Measurements from ENCODE around the gene RNF151. TPM values are rescaled to one million over a fixed set of nuclear protein-coding genes. Genes with fewer than 3 reads are reported as not detected.
A peak's percentile ranks its signal among the peaks of the same experiment; 100 is the strongest.

The RNF151 gene
- total and polyA plus RNA-seq, 8 donors, result 0.12 to 0.61 TPM; not detected in 6

DNA sequence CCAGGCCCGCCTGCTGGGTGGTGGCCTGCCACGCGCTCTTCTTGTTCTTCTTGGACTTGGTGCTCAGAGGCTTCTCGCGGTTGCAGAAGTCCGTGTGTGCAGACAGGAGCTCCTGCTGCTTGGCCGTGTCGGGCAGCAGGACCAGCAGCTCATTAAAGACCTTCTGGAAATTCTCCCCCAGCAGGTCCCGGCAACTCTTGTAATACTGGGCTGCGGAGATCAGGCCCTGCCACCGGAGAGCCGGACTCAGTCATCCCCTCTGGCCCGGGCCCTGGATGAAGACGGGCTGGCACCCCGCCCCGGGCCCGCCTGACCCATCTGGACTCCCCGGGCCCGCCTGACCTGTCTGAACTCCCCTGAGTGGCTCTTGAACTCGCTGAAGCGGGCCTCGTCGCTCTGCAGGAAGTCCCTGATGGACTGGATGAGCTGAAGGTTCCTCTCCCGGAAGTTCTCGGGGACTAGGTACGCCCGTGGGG lies 31.7 kb downstream of the RNF151 start:
- Histone ChIP-seq H3K27ac (no peak overlapping the region), H3K9me3 (no peaks in the 10 kb centered on the region), H3K4me3 (no peak overlapping the region), H3K27me3 (no peaks in the 10 kb centered on the region), H3K4me1 (no peaks in the 10 kb centered on the region), H3K36me3 (peaks cover 19 to 64% (median 39%) of the 10 kb centered on the region in 3 donors)
- ATAC-seq (no peak), FAIRE-seq (no peak), DNase-seq (peak in 1 of 6 donors; percentile 10)
- WGBS, 2 donors, result 93% methylated on average over 26 to 27 of the region's 27 CpGs
- intact Hi-C loops (cut with DNase I), result no loop called here
- TF ChIP-seq, protein P1, sequence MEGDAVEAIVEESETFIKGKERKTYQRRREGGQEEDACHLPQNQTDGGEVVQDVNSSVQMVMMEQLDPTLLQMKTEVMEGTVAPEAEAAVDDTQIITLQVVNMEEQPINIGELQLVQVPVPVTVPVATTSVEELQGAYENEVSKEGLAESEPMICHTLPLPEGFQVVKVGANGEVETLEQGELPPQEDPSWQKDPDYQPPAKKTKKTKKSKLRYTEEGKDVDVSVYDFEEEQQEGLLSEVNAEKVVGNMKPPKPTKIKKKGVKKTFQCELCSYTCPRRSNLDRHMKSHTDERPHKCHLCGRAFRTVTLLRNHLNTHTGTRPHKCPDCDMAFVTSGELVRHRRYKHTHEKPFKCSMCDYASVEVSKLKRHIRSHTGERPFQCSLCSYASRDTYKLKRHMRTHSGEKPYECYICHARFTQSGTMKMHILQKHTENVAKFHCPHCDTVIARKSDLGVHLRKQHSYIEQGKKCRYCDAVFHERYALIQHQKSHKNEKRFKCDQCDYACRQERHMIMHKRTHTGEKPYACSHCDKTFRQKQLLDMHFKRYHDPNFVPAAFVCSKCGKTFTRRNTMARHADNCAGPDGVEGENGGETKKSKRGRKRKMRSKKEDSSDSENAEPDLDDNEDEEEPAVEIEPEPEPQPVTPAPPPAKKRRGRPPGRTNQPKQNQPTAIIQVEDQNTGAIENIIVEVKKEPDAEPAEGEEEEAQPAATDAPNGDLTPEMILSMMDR (IDR thresholded peaks at IDR 0.05), result no peak

DNA sequence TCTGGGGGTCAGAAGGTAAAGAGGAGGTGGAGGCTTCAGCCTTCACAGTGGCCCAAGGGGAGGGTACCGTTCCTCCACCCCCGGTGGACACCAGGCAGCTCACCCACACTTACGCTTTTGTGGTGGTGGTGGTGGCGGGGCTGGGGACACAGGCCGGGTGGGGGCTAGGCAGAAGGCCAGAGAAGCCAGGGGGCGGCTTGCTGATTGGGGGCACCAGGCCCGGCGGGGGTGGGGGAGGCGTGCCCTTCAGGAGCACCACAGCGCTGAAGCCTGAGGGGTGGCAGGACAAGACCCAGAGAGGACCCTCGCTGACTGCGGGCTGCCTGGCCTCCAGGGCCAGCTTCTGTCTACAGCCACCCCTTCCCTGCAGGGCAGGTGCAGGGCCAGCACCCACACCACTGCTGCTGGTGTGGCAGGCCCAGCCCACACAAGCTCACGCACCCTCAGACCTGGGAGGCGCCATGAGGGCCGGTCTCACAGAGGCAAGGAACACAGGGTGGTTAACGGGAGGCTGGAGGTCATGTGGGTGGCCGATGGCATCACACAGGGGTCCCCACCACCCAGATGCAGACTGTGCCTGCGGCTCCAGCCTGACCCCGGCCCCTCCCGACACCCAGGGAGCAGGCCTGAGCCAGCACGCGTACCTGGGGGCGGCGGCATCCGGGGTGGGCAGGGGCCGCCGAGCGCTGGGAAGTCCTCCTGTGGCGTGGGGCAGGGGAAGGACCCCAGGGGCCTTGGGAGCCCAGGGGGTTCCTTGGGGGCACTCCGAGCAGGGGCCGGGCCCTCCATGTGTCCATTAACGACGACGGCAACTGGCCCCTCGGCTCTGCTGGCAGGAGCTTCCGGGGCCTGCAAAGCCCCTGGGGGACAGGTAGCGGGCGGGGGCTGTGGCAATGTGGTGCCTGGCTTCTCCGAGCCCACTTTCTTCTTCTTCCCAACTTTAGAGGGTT lies 32.5 kb downstream of the RNF151 start:
- no peak for FAIRE-seq
- Histone ChIP-seq H3K36me3 (peaks cover 19 to 64% (median 39%) of the 10 kb centered on the region in 3 donors), H3K4me3 (no peak overlapping the region), H3K4me1 (peaks cover 2 to 6% (median 3%) of the 10 kb centered on the region in 3 donors), H3K9me3 (no peaks in the 10 kb centered on the region), H3K27ac (no peak overlapping the region), H3K27me3 (no peaks in the 10 kb centered on the region)
- TF ChIP-seq, protein P1 (IDR thresholded peaks at IDR 0.05), result no peak
- no peak for ATAC-seq
- peak in 5 of 6 donors; percentile 7 to 80 (median 39) for DNase-seq
- 93% methylated on average over 30 to 39 of the region's 39 CpGs for WGBS, 2 donors
- intact Hi-C loops (cut with DNase I), result no loop called here

DNA sequence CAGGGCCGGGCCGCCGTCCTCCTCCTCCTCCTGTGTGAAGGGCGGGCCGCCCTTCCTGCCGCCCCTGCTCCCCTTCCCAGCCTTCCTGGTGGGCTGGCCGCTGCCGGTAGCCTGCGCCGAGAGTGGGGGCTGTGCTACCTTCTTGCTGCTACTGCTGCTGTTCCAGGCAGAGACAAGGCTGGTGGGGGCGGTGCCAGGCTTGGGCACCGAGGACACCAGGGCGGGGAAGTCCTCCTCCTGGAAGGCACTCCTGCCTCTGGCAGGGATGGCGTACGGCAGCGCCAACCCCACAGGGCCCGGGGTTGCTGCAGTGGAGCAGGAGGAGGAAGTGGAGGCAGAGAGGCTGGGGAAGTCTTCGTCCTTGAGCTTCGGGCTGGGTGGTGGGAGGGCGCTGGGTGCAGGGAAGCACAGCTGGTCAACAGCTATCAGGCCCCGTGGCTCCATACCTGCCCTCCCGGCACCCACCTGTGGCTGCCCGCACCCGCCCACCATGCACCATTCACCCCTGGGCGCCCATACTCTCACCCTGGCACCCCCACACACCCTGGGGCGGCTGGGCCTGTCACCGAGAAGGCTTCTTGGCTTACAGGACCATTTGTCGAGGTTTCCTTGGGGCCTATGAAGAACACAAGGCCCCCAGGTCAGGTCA lies 33.3 kb downstream of the RNF151 start:
- H3K27ac ChIP-seq, result no peak overlapping the region
- FAIRE-seq, result no peak
- intact Hi-C loops (cut with DNase I), result no loop called here

DNA sequence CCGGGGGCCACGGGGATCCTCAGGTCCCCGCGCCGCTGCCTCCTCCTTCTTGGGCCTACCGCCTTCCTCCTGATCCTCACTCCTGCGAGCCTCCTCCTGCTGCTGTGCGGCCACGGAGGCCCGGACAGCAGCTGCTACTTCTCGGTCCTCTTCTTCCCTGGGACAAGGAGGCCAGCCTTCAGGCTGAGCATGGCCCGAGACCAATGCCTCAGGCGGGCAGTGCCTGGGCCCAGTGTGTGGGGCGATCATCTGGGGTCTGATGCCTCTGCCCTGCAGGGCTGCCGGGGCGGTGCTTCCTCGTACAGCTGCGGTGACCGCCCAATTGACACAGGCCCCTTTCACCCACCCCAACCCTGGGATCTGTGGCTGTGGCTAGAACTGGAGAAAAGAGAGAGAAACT lies 34.4 kb downstream of the RNF151 start:
- peaks cover 19 to 64% (median 39%) of the 10 kb centered on the region in 3 donors for H3K36me3 ChIP-seq
- DNase-seq, result peak in 2 of 6 donors; percentile 27 to 69
- 95 to 96% methylated on average over 18 to 19 of the region's 19 CpGs for WGBS, 2 donors

More for the DNA sequence above, 33.3 kb downstream of the RNF151 start:
- H3K4me3 ChIP-seq, result no peak overlapping the region
- H3K4me1 ChIP-seq, result peaks cover 9 to 15% (median 10%) of the 10 kb centered on the region in 3 donors
- 88 to 90% methylated on average over 26 to 28 of the region's 28 CpGs for WGBS, 2 donors
- peaks cover 19 to 64% (median 39%) of the 10 kb centered on the region in 3 donors for H3K36me3 ChIP-seq
- DNase-seq (peak in 4 of 6 donors; percentile 16 to 79 (median 46)), ATAC-seq (no peak)
- no peaks in the 10 kb centered on the region for H3K27me3 ChIP-seq
- no peaks in the 10 kb centered on the region for H3K9me3 ChIP-seq
- TF ChIP-seq, protein P1 (IDR thresholded peaks at IDR 0.05), result no peak

More for the DNA sequence above, 34.4 kb downstream of the RNF151 start:
- intact Hi-C loops (cut with DNase I), result no loop called here
- no peak for ATAC-seq
- Histone ChIP-seq H3K4me3 (no peak overlapping the region), H3K4me1 (peaks cover 9 to 23% (median 20%) of the 10 kb centered on the region in 3 donors), H3K27me3 (no peaks in the 10 kb centered on the region), H3K27ac (no peak overlapping the region), H3K9me3 (no peaks in the 10 kb centered on the region)
- TF ChIP-seq, protein P1 (IDR thresholded peaks at IDR 0.05), result no peak
- no peak for FAIRE-seq

Data from pancreas (tissue), 10 donors.